Stimulated activated CD4-positive, alpha-beta T cell treated with anti-CD3 and anti-CD28 coated beads, Interleukin-2, amount 100 ng/mL, for 4 hours (primary cell): ENCODE data around the gene STRA8.

Source experiments
- DNase-seq: peaks from one replicate; pipeline ENCODE4 v3.0.0-alpha.2; 2020; ENCODE audit warnings: low read depth

Gene STRA8

GRCh38 chr7:135233570-135233969 lies at the start of gene STRA8:
STRA8 (plus strand) TSS chr7:135233838; CDS start chr7:135240525, 6,687 bp downstream.
- DNase-seq: no peak

- no peak for DNase-seq
Measured at GRCh38 chr7:135184254-135184841, 49.3 kb upstream of the STRA8 start.

GRCh38 chr7:135185471-135186260 lies 48.0 kb upstream of the STRA8 start:
- DNase-seq: no peak

GRCh38 chr7:135186261-135186540 lies 47.4 kb upstream of the STRA8 start:
- DNase-seq: no peak

- DNase-seq: no peak
Measured at GRCh38 chr7:135186841-135187253, 46.8 kb upstream of the STRA8 start.

- DNase-seq: no peak
Measured at GRCh38 chr7:135188298-135188984, 45.2 kb upstream of the STRA8 start.

- DNase-seq: no peak
Measured at GRCh38 chr7:135189221-135189662, 44.4 kb upstream of the STRA8 start.

- no peak for DNase-seq
Measured at GRCh38 chr7:135189961-135190360, 43.7 kb upstream of the STRA8 start.

GRCh38 chr7:135190703-135191102 lies 42.9 kb upstream of the STRA8 start:
- no peak for DNase-seq

GRCh38 chr7:135192914-135193536 lies 40.6 kb upstream of the STRA8 start:
- no peak for DNase-seq

GRCh38 chr7:135193615-135194081 lies 40.0 kb upstream of the STRA8 start:
- DNase-seq: no peak

- no peak for DNase-seq
Measured at GRCh38 chr7:135194494-135195095, 39.0 kb upstream of the STRA8 start.

GRCh38 chr7:135195156-135195555 lies 38.5 kb upstream of the STRA8 start:
- DNase-seq: no peak

GRCh38 chr7:135195968-135196629 lies 37.5 kb upstream of the STRA8 start:
- no peak for DNase-seq

GRCh38 chr7:135197343-135197742 lies 36.3 kb upstream of the STRA8 start:
- DNase-seq: no peak

GRCh38 chr7:135197906-135198655 lies 35.6 kb upstream of the STRA8 start:
- DNase-seq: no peak

- no peak for DNase-seq
Measured at GRCh38 chr7:135199439-135199838, 34.2 kb upstream of the STRA8 start.

GRCh38 chr7:135200821-135201331 lies 32.8 kb upstream of the STRA8 start:
- DNase-seq: no peak

GRCh38 chr7:135201350-135201749 lies 32.3 kb upstream of the STRA8 start:
- DNase-seq: no peak

GRCh38 chr7:135204341-135204749 lies 29.3 kb upstream of the STRA8 start:
- DNase-seq: no peak

GRCh38 chr7:135204876-135205275 lies 28.8 kb upstream of the STRA8 start:
- DNase-seq: no peak
